ENCODE data around the gene C3orf70. TPM values are rescaled to one million over a fixed set of nuclear protein-coding genes. Genes with fewer than 3 reads are reported as not detected.

Gene C3orf70
- total RNA-seq, 4 donors from 2014 or later = 13.9 to 16.4 (median 14.8) TPM

GRCh38 chr3:185042312-185043050 is 110.4 kb downstream of the C3orf70 start:
- Histone ChIP-seq H3K4me1 (peaks cover 8 to 23% (median 15%) of the 10 kb centered on the region in 4 donors), H3K36me3 (no peaks in the 10 kb centered on the region), H3K9me3 (no peaks in the 10 kb centered on the region), H3K27me3 (no peaks in the 10 kb centered on the region), H3K4me3 (no peak overlapping the region), H3K27ac (no peak overlapping the region)
- WGBS, 2 donors (ENCODE audit: low coverage in 1 of 2) = 68 to 79% methylated on average over 4 to 7 of the region's 7 CpGs
- in situ Hi-C loops (cut with MboI; ENCODE audit: low pct_ligation_motif_present in 1 of 4, low pct_unique_long_range_greater_than_20kb in 1 of 4, low sequenced_read_pairs in 3 of 4) = no loop called here
- DNase-seq = no peak
- TF ChIP-seq EP300 (IDR thresholded peaks at IDR 0.05; ENCODE audit: low read depth) (no peak), POLR2AphosphoS5 (IDR thresholded peaks at IDR 0.05) (no peak), POLR2A (IDR thresholded peaks at IDR 0.05) (no peak)
- TF ChIP-seq, protein P1, sequence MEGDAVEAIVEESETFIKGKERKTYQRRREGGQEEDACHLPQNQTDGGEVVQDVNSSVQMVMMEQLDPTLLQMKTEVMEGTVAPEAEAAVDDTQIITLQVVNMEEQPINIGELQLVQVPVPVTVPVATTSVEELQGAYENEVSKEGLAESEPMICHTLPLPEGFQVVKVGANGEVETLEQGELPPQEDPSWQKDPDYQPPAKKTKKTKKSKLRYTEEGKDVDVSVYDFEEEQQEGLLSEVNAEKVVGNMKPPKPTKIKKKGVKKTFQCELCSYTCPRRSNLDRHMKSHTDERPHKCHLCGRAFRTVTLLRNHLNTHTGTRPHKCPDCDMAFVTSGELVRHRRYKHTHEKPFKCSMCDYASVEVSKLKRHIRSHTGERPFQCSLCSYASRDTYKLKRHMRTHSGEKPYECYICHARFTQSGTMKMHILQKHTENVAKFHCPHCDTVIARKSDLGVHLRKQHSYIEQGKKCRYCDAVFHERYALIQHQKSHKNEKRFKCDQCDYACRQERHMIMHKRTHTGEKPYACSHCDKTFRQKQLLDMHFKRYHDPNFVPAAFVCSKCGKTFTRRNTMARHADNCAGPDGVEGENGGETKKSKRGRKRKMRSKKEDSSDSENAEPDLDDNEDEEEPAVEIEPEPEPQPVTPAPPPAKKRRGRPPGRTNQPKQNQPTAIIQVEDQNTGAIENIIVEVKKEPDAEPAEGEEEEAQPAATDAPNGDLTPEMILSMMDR (IDR thresholded peaks at IDR 0.05) = no peak
- intact Hi-C loops (cut with DNase I; ENCODE audit: low total_unique reads) = no loop called here

- H3K4me1 ChIP-seq = peaks cover 8 to 15% (median 12%) of the 10 kb centered on the region in 4 donors
- in situ Hi-C loops (cut with MboI; ENCODE audit: low pct_ligation_motif_present in 1 of 4, low pct_unique_long_range_greater_than_20kb in 1 of 4, low sequenced_read_pairs in 3 of 4) = no loop called here
- H3K9me3 ChIP-seq = peaks cover 7% of the 10 kb centered on the region in 2 donors
- H3K36me3 ChIP-seq = peaks cover 0 to 4% (median 0%) of the 10 kb centered on the region in 4 donors
- TF ChIP-seq, protein P1 (IDR thresholded peaks at IDR 0.05) = no peak
- no peak for TF ChIP-seq POLR2A (IDR thresholded peaks at IDR 0.05)
- no peak for TF ChIP-seq POLR2AphosphoS5 (IDR thresholded peaks at IDR 0.05)
- no peak for TF ChIP-seq EP300 (IDR thresholded peaks at IDR 0.05; ENCODE audit: low read depth)
- WGBS, 2 donors (ENCODE audit: low coverage in 1 of 2) = 94 to 100% methylated on average over 3 to 4 of the region's 4 CpGs
- H3K27me3 ChIP-seq = no peaks in the 10 kb centered on the region
- no peak overlapping the region for H3K4me3 ChIP-seq
- no peak for DNase-seq
- intact Hi-C loops (cut with DNase I; ENCODE audit: low total_unique reads) = no loop called here
- H3K27ac ChIP-seq = no peak overlapping the region
These were observed 111.3 kb downstream of the C3orf70 start for GRCh38 chr3:185041540-185041939.

- TF ChIP-seq EP300 (IDR thresholded peaks at IDR 0.05; ENCODE audit: low read depth) (no peak), POLR2A (IDR thresholded peaks at IDR 0.05) (no peak), POLR2AphosphoS5 (IDR thresholded peaks at IDR 0.05) (no peak)
- TF ChIP-seq, protein P1 (IDR thresholded peaks at IDR 0.05) = no peak
- H3K27me3 ChIP-seq = no peaks in the 10 kb centered on the region
- H3K4me3 ChIP-seq = no peak overlapping the region
- 97 to 100% methylated on average over 1 of the region's 1 CpG for WGBS, 2 donors (ENCODE audit: low coverage in 1 of 2)
- H3K36me3 ChIP-seq = peaks cover 0 to 4% (median 0%) of the 10 kb centered on the region in 4 donors
- no peak overlapping the region for H3K27ac ChIP-seq
- peaks cover 11 to 12% of the 10 kb centered on the region in 2 donors for H3K9me3 ChIP-seq
- H3K4me1 ChIP-seq = peaks cover 0 to 9% (median 3%) of the 10 kb centered on the region in 4 donors
- in situ Hi-C loops (cut with MboI; ENCODE audit: low pct_ligation_motif_present in 1 of 4, low pct_unique_long_range_greater_than_20kb in 1 of 4, low sequenced_read_pairs in 3 of 4) (no loop called here), intact Hi-C loops (cut with DNase I; ENCODE audit: low total_unique reads) (no loop called here)
- no peak for DNase-seq
These were observed 112.4 kb downstream of the C3orf70 start for GRCh38 chr3:185040425-185040824.

DNA sequence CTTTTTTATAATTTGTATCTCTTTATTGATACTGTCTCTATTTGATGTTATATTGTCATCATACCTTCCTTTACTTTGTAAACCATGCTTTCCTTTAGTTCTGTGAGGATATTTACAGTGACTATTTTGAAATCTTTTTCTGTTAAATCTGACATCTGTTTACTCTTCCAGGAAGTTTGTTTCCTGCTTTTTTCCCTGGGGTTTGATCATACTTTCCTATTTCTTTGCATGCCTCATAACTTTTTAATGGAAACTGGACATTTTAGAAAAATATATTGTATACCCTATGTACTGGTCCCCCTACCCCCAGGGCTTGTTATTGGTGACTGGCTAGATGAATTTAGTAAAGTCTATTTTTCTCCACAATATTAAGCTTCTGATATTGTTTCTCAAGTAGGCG is 115.1 kb downstream of the C3orf70 start:
- Histone ChIP-seq H3K36me3 (peaks cover 0 to 4% (median 0%) of the 10 kb centered on the region in 4 donors), H3K27me3 (no peaks in the 10 kb centered on the region), H3K9me3 (peaks cover 11 to 12% of the 10 kb centered on the region in 2 donors), H3K4me1 (no peaks in the 10 kb centered on the region), H3K27ac (no peak overlapping the region), H3K4me3 (no peak overlapping the region)
- in situ Hi-C loops (cut with MboI; ENCODE audit: low pct_ligation_motif_present in 1 of 4, low pct_unique_long_range_greater_than_20kb in 1 of 4, low sequenced_read_pairs in 3 of 4) (no loop called here), intact Hi-C loops (cut with DNase I; ENCODE audit: low total_unique reads) (no loop called here)
- TF ChIP-seq POLR2A (IDR thresholded peaks at IDR 0.05) (no peak), EP300 (IDR thresholded peaks at IDR 0.05; ENCODE audit: low read depth) (no peak), POLR2AphosphoS5 (IDR thresholded peaks at IDR 0.05) (no peak)
- TF ChIP-seq, protein P1 (IDR thresholded peaks at IDR 0.05) = no peak
- 90% methylated on average over 1 of the region's 1 CpG; no CpG with 5 or more reads in 1 of the 2 donors for WGBS, 2 donors (ENCODE audit: low coverage in 1 of 2)
- no peak for DNase-seq
